ENCODE data around the gene ADM5. TPM values are rescaled to one million over a fixed set of nuclear protein-coding genes. Genes with fewer than 3 reads are reported as not detected.
"Not testable (repeated sequence)": the region's sequence is repeated elsewhere in the genome, so short reads cannot be mapped to it uniquely, and the experiment has no call there.

Gene ADM5
- total and polyA plus RNA-seq, 7 donors = 0.38 to 1.5 (median 0.58) TPM

GRCh38 chr19:49718991-49719390 lies 29.6 kb downstream of the ADM5 start:
- DNase-seq (no peak), ATAC-seq (no peak)
- WGBS, 3 donors = 71 to 82% (median 76%) methylated on average over 6 of the region's 6 CpGs
- Histone ChIP-seq H3K27me3 (ENCODE audit: insufficient read depth in 3 of 3, low read length in 2 of 3) (no peaks in the 10 kb centered on the region), H3K27ac (no peak overlapping the region), H3K4me3 (no peak overlapping the region), H3K4me1 (no peaks in the 10 kb centered on the region), H3K36me3 (ENCODE audit: insufficient read depth in 1 of 2, low read depth in 1 of 2) (no peaks in the 10 kb centered on the region), H3K9me3 (no peaks in the 10 kb centered on the region)
- intact Hi-C loops (cut with DNase I) = loop anchor here in 1 of 2 donors (10.0 kb wide), 1 partner anchor 86 kb away; no protein-coding TSS in a partner anchor
- TF ChIP-seq CTCF (IDR thresholded peaks at IDR 0.05) = no peak

- ATAC-seq; H3K36me3 ChIP-seq (ENCODE audit: insufficient read depth in 1 of 2, low read depth in 1 of 2); H3K4me1 ChIP-seq; H3K9me3 ChIP-seq; DNase-seq; H3K27ac ChIP-seq; H3K4me3 ChIP-seq; H3K27me3 ChIP-seq (ENCODE audit: insufficient read depth in 3 of 3, low read length in 2 of 3): not testable (repeated sequence)
- 67 to 74% (median 72%) methylated on average over 22 of the region's 22 CpGs for WGBS, 3 donors
- intact Hi-C loops (cut with DNase I) = loop anchor here in 1 of 2 donors (10.0 kb wide), 1 partner anchor 85 kb away; no protein-coding TSS in a partner anchor
These were observed 30.0 kb downstream of the ADM5 start for GRCh38 chr19:49719420-49719819.

- 24 to 40% (median 27%) methylated on average over 23 of the region's 23 CpGs for WGBS, 3 donors
- peak in 2 of 4 donors; percentile 21 to 76 for ATAC-seq
- Histone ChIP-seq H3K27me3 (ENCODE audit: insufficient read depth in 3 of 3, low read length in 2 of 3) (no peaks in the 10 kb centered on the region), H3K36me3 (ENCODE audit: insufficient read depth in 1 of 2, low read depth in 1 of 2) (no peaks in the 10 kb centered on the region), H3K27ac (no peak overlapping the region), H3K4me3 (no peak overlapping the region), H3K9me3 (no peaks in the 10 kb centered on the region), H3K4me1 (no peaks in the 10 kb centered on the region)
- TF ChIP-seq CTCF (IDR thresholded peaks at IDR 0.05) = no peak
- peak in 1 of 2 donors; percentile 44 for DNase-seq
- intact Hi-C loops (cut with DNase I) = no loop called here
These were observed 38.0 kb downstream of the ADM5 start for GRCh38 chr19:49727217-49728030.

GRCh38 chr19:49730166-49730565 lies 40.8 kb downstream of the ADM5 start:
- no peak for ATAC-seq
- H3K36me3 ChIP-seq (ENCODE audit: insufficient read depth in 1 of 2, low read depth in 1 of 2) = no peaks in the 10 kb centered on the region
- no peaks in the 10 kb centered on the region for H3K27me3 ChIP-seq (ENCODE audit: insufficient read depth in 3 of 3, low read length in 2 of 3)
- DNase-seq = no peak
- H3K9me3 ChIP-seq = no peaks in the 10 kb centered on the region
- intact Hi-C loops (cut with DNase I) = no loop called here
- no peak overlapping the region for H3K4me3 ChIP-seq
- 85 to 89% (median 86%) methylated on average over 5 of the region's 5 CpGs for WGBS, 3 donors
- no peak for TF ChIP-seq CTCF (IDR thresholded peaks at IDR 0.05)
- H3K4me1 ChIP-seq = no peaks in the 10 kb centered on the region
- no peak overlapping the region for H3K27ac ChIP-seq

- TF ChIP-seq CTCF (IDR thresholded peaks at IDR 0.05) = no peak
- Histone ChIP-seq H3K27ac (no peak overlapping the region), H3K4me1 (no peaks in the 10 kb centered on the region), H3K36me3 (ENCODE audit: insufficient read depth in 1 of 2, low read depth in 1 of 2) (no peaks in the 10 kb centered on the region), H3K9me3 (no peaks in the 10 kb centered on the region), H3K4me3 (no peak overlapping the region), H3K27me3 (ENCODE audit: insufficient read depth in 3 of 3, low read length in 2 of 3) (no peaks in the 10 kb centered on the region)
- DNase-seq (no peak), ATAC-seq (no peak)
- intact Hi-C loops (cut with DNase I) = no loop called here
- WGBS, 3 donors = 84 to 89% (median 88%) methylated on average over 4 of the region's 4 CpGs
These were observed 48.9 kb downstream of the ADM5 start for GRCh38 chr19:49738268-49738667.

Data from psoas muscle (tissue), 8 donors.